HepG2 (cell line): ENCODE data around the gene SRCAP. TPM values are rescaled to one million over a fixed set of nuclear protein-coding genes. Genes with fewer than 3 reads are reported as not detected.
A peak's percentile ranks its signal among the peaks of the same experiment; 100 is the strongest.

Experiments used
- ATAD3A ChIP-seq: sonication (generic); formaldehyde crosslinking; IDR thresholded peaks from 2 replicates; pipeline ENCODE4 v1.4.0; 2020; ENCODE audit warnings: missing genetic modification reagents
- CBX5 ChIP-seq: sonication (generic); formaldehyde crosslinking; IDR thresholded peaks from 2 replicates; pipeline ENCODE4 v1.4.0; 2020; ENCODE audit warnings: missing genetic modification reagents, borderline replicate concordance
- CEBPG ChIP-seq: IDR thresholded peaks from 2 replicates; pipeline ENCODE4 v1.6.1; 2016
- GATAD1 ChIP-seq: IDR thresholded peaks from 2 replicates; pipeline ENCODE4 v1.6.1; 2016; ENCODE audit warnings: missing genetic modification reagents, missing compliant biosample characterization
- HOXA3 ChIP-seq: sonication (generic); formaldehyde crosslinking; IDR thresholded peaks from 2 replicates; pipeline ENCODE4 v1.5.0; 2020; ENCODE audit warnings: missing genetic modification reagents
- HOXA7 ChIP-seq: sonication (generic); formaldehyde crosslinking; IDR thresholded peaks from 2 replicates; pipeline ENCODE4 v1.8.1; 2022; ENCODE audit warnings: mild to moderate bottlenecking, missing genetic modification reagents, moderate library complexity
- JUN ChIP-seq: sonication (generic); formaldehyde crosslinking; IDR thresholded peaks from 2 replicates; pipeline ENCODE4 v1.4.0; 2020; ENCODE audit warnings: mild to moderate bottlenecking, missing genetic modification reagents
- KDM4B ChIP-seq: sonication (generic); formaldehyde crosslinking; IDR thresholded peaks from 2 replicates; pipeline ENCODE4 v1.4.0; 2020; ENCODE audit warnings: missing genetic modification reagents
- KLF11 ChIP-seq: IDR thresholded peaks from 2 replicates; pipeline ENCODE4 v1.6.1; 2016; ENCODE audit warnings: missing compliant biosample characterization
- MTF1 ChIP-seq: sonication (generic); formaldehyde crosslinking; IDR thresholded peaks from 2 replicates; pipeline ENCODE4 v1.5.0; 2020; ENCODE audit warnings: missing genetic modification reagents
- MXI1 ChIP-seq: IDR thresholded peaks from 3 replicates; pipeline ENCODE4 v1.6.1; 2012; ENCODE audit warnings: low read depth, low read length, inconsistent platforms, borderline replicate concordance
- MYNN ChIP-seq: sonication (generic); formaldehyde crosslinking; IDR thresholded peaks from 2 replicates; pipeline ENCODE4 v1.4.0; 2020; ENCODE audit warnings: mild to moderate bottlenecking, low read depth, missing genetic modification reagents
- NFRKB ChIP-seq: fragments of 450-650 bp; IDR thresholded peaks from 2 replicates; pipeline ENCODE4 v1.6.1; 2017
- POGZ ChIP-seq: sonication (generic); formaldehyde crosslinking; IDR thresholded peaks from 2 replicates; pipeline ENCODE4 v1.4.0; 2020; ENCODE audit warnings: mild to moderate bottlenecking, missing genetic modification reagents
- POLR2G ChIP-seq: fragments of 200-400 bp; formaldehyde crosslinking; IDR thresholded peaks from 2 replicates; pipeline ENCODE4 v1.6.1; 2018; ENCODE audit warnings: mild to moderate bottlenecking, low read depth, low read length, moderate library complexity
- TEAD2 ChIP-seq: sonication (generic); formaldehyde crosslinking; IDR thresholded peaks from 2 replicates; pipeline ENCODE4 v1.9.0; 2021; ENCODE audit warnings: missing genetic modification reagents
- ZHX2 ChIP-seq, 2 experiments: sonication (generic) in 1 of 2; formaldehyde crosslinking in 1 of 2; IDR thresholded peaks; 2 replicates each; pipeline versions ENCODE4 v1.6.1 to v1.9.0; 2014 to 2022; ENCODE audit warnings: antibody characterized with exemption in 1 of 2, borderline replicate concordance in 1 of 2, inconsistent platforms in 1 of 2, low read depth in 1 of 2, missing genetic modification reagents in 1 of 2
- ZNF30 ChIP-seq: sonication (generic); formaldehyde crosslinking; IDR thresholded peaks from 2 replicates; pipeline ENCODE4 v1.5.0; 2020; ENCODE audit warnings: mild to moderate bottlenecking, missing genetic modification reagents
- ZNF354B ChIP-seq: sonication (generic); formaldehyde crosslinking; IDR thresholded peaks from 2 replicates; pipeline ENCODE4 v1.8.0; 2022; ENCODE audit warnings: mild to moderate bottlenecking, missing genetic modification reagents
- ZNF678 ChIP-seq: sonication (generic); formaldehyde crosslinking; IDR thresholded peaks from 2 replicates; pipeline ENCODE4 v1.4.0; 2020; ENCODE audit warnings: mild to moderate bottlenecking, missing genetic modification reagents
- ZNF879 ChIP-seq: sonication (generic); formaldehyde crosslinking; IDR thresholded peaks from 2 replicates; pipeline ENCODE4 v1.8.1; 2023; ENCODE audit warnings: missing genetic modification reagents
- polyA plus RNA-seq, 8 experiments: library from polyadenylated mRNA; depleted of rRNA in 3 of 8; stranded (reverse) in 7 of 8; unstranded in 1 of 8; fragments of >200 nt; fragmentation: Illumina TruSeq in 4 of 8; extraction: Trizol in 4 of 8; gene quantifications; 2 replicates each; pipeline versions ENCODE4 v1.2.1 to v1.2.3, GENCODE V29; 2011 to 2016; ENCODE audit warnings: low read depth in 4 of 8, missing spikeins in 1 of 8, mixed read lengths in 1 of 8; ENCODE audit not compliant: insufficient read depth in 1 of 8
- total RNA-seq, 5 experiments: library from RNA; depleted of rRNA; stranded (reverse); fragments of >200 nt; fragmentation: Illumina TruSeq; extraction: Trizol; gene quantifications; 2 replicates each; pipeline ENCODE4 v1.2.3, GENCODE V29; 2016; ENCODE audit warnings: low read depth in 1 of 5
- TF ChIP-seq, protein P1 (sequence below): sonication (generic); formaldehyde crosslinking; IDR thresholded peaks from 2 replicates; pipeline ENCODE4 v1.4.0; 2020; ENCODE audit warnings: missing genetic modification reagents

The SRCAP gene
- total and polyA plus RNA-seq, 2 of the 13 experiments (the other 11 are each of a cell fraction or from before 2014, with no cell fraction given) = 4.9 to 9.0 TPM

- TF ChIP-seq, protein P1, sequence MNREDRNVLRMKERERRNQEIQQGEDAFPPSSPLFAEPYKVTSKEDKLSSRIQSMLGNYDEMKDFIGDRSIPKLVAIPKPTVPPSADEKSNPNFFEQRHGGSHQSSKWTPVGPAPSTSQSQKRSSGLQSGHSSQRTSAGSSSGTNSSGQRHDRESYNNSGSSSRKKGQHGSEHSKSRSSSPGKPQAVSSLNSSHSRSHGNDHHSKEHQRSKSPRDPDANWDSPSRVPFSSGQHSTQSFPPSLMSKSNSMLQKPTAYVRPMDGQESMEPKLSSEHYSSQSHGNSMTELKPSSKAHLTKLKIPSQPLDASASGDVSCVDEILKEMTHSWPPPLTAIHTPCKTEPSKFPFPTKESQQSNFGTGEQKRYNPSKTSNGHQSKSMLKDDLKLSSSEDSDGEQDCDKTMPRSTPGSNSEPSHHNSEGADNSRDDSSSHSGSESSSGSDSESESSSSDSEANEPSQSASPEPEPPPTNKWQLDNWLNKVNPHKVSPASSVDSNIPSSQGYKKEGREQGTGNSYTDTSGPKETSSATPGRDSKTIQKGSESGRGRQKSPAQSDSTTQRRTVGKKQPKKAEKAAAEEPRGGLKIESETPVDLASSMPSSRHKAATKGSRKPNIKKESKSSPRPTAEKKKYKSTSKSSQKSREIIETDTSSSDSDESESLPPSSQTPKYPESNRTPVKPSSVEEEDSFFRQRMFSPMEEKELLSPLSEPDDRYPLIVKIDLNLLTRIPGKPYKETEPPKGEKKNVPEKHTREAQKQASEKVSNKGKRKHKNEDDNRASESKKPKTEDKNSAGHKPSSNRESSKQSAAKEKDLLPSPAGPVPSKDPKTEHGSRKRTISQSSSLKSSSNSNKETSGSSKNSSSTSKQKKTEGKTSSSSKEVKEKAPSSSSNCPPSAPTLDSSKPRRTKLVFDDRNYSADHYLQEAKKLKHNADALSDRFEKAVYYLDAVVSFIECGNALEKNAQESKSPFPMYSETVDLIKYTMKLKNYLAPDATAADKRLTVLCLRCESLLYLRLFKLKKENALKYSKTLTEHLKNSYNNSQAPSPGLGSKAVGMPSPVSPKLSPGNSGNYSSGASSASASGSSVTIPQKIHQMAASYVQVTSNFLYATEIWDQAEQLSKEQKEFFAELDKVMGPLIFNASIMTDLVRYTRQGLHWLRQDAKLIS (CRISPR knock-in tag) = peak; percentile 57
- TF ChIP-seq ATAD3A (CRISPR knock-in tag) = no peak
- peak; percentile 93 for TF ChIP-seq GATAD1 (CRISPR knock-in tag)
- TF ChIP-seq JUN = no peak
- peak; percentile 90; the same call in 1 of the 2 replicates for TF ChIP-seq KDM4B
- TF ChIP-seq ZNF354B = no peak
- TF ChIP-seq CBX5 (CRISPR knock-in tag) = peak; percentile 58; the same call in 1 of the 2 replicates
- peak; percentile 83; the same call in 1 of the 2 replicates for TF ChIP-seq KLF11
- no peak for TF ChIP-seq TEAD2
- no peak for TF ChIP-seq NFRKB
- peak; percentile 86 for TF ChIP-seq POLR2G
- peak; percentile 70 for TF ChIP-seq HOXA3 (CRISPR knock-in tag)
- 0 out of 2 replicates have a peak, but pooled peaks have one; percentile 77 for TF ChIP-seq HOXA7 (CRISPR knock-in tag)
- no peak for TF ChIP-seq CEBPG (CRISPR knock-in tag)
- no peak; the same call in none of the 2 replicates for TF ChIP-seq POGZ (CRISPR knock-in tag)
- TF ChIP-seq MXI1 = peak; percentile 44; the same call in 1 of the 3 replicates
- TF ChIP-seq ZNF678 = no peak
- TF ChIP-seq ZNF30 (CRISPR knock-in tag) = peak; percentile 95; the same call in 1 of the 2 replicates
- no peak for TF ChIP-seq ZNF879 (CRISPR knock-in tag)
- TF ChIP-seq MYNN (CRISPR knock-in tag) = no peak; the same call in 1 of the 2 replicates
- TF ChIP-seq ZHX2 (IDR thresholded peaks at IDR 0.05; ENCODE audit: low read depth) = peak; percentile 66; the same call in 1 of the 2 replicates
- TF ChIP-seq ZHX2 (CRISPR knock-in tag; IDR thresholded peaks at IDR 0.05; ENCODE audit: borderline replicate concordance) = 0 out of 2 replicates have a peak, but pooled peaks have one; percentile 68
- no peak for TF ChIP-seq MTF1 (CRISPR knock-in tag)
Observed at GRCh38 chr16:30786936-30787612, 88.1 kb downstream of the SRCAP start, which contains the start of gene ZNF629 (continued).
